ENCODE measurements around the gene VASN.

The VASN gene

DNA sequence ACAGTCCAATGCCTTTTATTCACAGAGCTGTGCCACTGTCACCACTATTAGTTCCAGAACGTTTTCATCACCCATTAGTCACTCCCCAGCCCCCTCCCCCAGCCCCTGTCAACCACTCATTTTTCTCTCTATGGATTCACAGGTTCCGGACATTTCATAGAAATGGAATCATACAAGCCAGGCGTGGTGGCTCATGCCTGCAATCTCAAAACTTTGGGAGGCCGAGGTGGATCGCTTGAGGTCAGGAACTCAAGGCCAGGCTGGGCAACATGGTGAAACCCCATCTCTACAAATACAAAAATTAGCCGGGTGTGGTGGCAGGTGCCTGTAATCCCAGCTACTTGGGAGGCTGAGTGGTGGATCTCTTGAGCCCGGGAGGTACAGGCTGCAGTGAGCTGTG is 19.8 kb upstream of the VASN start:
- no peak for DNase-seq (ENCODE audit: low read depth in 2 of 2, low spot score in 1 of 2)

DNA sequence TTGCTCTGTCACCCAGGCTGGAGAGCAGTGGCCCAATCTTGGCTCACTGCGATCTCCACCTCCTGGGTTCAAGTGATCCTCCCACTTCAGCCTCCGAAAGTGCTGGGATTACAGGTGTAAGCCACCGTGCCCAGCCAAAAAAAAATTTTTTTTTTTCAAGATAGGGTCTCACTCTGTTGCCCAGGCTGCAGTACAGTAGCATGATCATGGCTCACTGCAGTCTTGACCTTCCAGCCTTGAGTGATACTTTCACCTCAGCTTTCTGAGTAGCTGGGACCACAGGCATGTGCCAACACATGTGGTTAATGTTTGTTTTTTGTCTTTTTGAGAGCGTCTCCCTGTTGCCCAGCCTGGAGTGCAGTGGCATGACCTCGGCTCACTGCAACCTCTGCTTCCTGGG is 18.8 kb upstream of the VASN start:
- no peak for DNase-seq (ENCODE audit: low read depth in 2 of 2, low spot score in 1 of 2)

DNA sequence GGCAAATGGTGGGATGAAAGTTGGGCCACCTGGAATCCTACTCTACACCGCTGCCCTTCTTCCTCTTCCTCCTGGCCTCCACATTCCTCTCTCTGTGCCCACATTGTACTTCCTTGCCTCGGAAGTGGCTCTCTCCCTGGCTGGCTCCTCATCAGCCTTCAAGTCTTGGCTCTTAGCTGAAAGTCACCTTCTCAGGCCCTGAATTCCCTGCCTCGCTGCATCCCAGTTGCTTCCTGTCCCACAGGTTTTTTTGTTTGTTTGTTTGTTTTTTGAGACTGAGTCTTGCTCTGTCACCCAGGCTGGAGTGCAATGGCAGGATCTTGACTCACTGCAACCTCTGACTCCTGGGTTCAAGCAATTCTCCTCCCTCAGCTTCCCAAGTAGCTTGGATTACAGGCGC is 18.0 kb upstream of the VASN start:
- DNase-seq (ENCODE audit: low read depth in 2 of 2, low spot score in 1 of 2) = no peak

DNA sequence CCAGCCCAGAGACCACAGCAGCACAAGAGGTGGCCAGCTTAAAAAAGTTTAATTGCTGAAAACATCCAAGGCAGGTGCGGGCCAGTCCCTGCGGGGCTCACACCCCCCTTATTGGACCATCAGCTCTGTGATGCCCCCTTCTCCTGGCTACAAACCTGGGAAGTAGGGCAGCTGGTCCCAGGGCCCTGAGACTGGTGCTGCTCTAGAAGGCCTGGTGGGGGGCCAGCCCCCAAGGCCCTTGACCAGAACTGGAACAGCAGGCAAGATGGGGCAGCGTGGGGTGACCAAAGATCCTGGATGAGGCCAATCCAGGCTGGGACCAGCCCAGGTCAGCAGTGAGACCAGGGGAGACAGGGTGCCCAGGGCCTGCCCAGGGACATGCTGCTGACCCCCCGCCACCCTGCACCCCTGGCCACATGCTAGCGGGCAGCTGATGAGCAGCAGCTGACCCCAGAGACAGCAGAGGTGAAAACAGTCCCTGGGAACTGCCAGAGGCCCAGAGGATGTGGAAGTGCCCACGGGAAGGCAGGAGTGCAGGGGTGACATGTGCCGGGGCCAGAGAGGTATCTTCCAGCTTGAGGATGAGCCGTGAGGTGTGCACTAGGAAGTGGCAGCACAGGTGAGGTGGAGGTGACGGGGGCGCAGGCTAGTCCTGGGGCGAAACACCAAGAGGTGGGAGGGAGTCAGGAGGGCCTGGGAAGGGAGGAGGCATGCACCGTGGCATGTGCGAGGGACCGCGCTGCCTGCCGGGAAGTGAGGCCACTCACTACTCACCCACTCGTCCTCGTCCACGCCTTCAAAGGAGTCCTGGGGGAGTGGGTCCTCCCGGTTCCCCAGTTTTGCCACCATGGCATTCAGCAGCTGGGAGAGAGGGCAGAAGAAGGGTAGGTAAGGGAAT is 16.9 kb upstream of the VASN start:
- DNase-seq (ENCODE audit: low read depth in 2 of 2, low spot score in 1 of 2) = no peak

DNA sequence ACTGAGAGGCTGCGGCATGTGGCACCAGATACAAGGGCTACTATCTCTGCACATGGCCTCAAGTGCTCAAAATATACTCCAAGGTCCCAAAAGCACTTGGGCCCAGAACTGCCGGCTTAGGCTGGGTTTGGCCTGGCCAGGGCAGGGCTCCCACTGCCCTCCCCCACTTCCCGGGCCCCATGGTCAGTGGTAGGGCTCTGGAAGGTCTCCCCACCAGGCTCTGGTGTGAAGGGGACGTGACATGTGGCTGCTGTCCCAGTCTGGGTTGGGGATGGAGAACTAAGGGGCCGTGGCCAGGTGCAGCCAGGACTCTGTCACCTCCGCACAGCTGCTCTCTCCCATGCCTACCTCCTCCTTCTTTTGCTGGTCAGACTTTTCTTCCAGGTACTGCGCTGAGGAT is 14.8 kb upstream of the VASN start:
- DNase-seq (ENCODE audit: low read depth in 2 of 2, low spot score in 1 of 2) = no peak

DNA sequence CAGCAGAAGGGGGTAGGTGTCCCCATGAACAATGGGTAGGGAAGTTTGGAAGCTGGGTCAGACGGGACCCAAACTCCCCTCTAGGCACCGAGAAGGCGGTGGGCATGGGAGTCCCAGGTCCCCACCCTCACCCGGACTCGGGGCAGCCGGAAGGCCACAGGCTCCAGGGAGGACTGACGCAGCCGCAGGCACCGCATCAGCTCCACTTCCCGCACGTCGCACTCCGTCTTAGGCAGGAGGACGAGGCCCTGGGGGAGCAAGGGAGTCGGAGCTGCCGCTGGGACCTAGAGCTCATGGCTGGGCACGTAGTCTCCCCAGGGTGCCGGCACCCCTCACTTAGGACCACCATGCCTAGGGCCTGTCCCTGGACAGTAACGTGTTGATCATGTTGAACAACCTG is 13.4 kb upstream of the VASN start:
- DNase-seq (ENCODE audit: low read depth in 2 of 2, low spot score in 1 of 2) = no peak

DNA sequence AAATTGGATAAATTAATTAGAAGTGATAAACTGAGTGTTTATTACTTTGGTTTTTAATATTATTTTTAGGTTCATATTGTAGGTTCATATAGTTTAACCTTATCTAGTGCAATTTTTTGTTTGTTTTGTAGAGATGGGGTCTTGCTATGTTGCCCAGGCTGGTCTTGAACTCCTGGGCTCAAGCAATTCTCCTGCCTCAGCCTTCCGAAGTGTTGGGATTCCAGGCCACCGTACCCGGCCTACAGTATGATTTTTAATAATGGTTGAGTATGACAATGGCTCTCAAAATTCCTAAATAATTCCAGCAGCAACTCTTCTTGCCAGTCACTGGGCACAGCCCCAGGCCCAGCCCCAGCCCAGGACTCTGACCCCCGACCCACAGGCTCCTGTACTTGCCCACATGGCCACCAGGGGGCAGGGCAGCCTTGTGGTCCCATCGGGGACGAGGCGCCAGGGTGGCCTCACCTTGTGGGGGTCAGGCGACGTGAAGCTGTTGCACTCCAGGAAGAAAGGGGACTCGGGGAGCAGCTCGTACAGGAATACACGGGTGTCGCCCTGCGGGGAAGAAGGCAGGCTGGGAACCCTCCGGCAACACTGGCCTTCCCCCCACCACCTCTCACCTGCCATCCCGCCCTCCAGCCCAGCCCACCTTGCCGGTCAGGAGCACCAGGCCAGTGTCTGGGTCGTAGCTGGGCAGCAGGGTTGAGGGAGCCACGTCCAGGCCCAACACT is 12.7 kb upstream of the VASN start:
- peak; percentile 31 to 51 for DNase-seq (ENCODE audit: low read depth in 2 of 2, low spot score in 1 of 2)

DNA sequence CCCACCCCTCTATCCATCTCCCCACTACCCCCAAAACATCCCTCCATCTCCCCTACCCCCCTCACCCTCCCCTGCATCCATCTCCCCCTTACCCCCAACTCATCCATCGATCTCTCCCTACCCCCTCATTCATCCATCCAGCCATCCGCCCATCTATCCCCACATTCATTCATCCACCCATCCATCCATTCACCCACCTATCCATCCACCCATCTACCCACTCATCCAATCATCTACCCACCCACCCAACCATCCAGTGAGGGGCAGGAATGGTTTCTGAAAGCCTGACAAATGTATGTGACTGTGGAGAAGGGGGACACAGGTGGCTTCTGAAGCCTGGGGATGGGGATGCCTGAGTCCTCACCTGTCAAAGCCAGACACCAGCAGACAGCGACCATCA is 11.7 kb upstream of the VASN start:
- DNase-seq (ENCODE audit: low read depth in 2 of 2, low spot score in 1 of 2) = no peak

DNA sequence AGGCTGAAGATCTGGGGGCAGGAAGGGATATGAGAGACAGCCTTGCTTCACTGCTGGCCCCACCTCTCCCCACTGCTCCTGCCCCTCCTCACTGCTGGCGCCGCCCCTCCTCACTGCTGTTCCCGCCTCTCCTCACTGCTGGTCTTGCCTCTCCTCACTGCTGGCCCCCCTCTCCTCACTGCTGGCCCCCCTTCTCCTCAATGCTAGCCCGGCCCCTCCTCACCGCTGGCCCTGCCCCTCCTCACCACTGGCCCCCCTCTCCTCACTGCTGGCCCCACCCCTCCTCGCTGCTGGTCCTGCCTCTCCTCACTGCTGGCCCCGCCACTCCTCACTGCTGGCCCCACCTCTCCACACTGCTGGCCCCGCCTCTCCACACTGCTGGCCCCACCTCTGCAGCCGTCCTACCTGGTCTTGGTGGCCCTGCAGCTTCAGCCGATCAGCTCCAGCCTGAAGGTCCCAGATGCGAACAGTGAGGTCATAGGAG is 11.1 kb upstream of the VASN start:
- no peak for DNase-seq (ENCODE audit: low read depth in 2 of 2, low spot score in 1 of 2)

DNA sequence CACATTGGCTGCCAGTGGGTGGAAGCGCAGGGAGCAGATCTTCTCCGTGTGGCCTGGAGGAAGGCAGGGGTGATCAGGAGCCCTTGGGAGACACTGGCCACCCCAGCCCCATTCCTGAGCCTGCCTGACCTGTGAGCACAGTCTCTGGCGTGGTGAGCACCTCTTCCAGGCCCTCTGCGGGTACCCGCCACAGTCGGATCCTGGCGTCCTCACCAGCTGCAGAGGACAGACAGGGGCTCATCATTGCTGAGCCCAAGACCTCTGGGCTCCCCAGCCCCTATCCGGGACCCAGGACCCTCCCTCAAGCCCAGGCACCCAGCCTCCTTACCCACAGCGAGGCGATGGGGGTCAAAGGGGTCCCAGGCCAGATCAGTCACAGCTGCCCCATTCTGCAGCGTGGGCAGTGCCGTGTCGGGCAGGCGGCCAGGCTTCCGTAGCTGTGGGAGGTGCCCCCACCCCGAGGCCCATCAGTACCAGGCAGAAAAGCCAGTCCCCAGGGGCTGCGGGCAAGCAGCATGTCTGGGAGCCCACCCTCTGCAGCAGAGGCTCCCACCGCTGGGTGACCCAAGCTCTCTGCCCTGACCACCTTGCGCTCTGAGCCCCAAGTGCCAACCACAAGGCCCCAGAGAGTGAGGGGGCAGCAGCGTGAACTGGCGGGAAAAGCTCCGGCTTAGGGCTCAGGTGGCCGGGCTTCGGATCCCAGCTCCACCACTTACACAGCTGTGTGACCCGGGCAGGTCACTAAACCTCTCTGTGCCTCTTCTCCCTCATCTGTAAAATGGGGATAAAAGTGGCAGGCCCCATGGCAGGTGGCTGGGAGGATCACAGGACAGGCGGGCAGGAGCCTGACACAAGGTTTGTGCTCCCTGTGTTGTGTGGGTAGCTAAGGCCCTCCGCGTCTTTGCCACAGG is 10.4 kb upstream of the VASN start:
- DNase-seq (ENCODE audit: low read depth in 2 of 2, low spot score in 1 of 2) = no peak

DNA sequence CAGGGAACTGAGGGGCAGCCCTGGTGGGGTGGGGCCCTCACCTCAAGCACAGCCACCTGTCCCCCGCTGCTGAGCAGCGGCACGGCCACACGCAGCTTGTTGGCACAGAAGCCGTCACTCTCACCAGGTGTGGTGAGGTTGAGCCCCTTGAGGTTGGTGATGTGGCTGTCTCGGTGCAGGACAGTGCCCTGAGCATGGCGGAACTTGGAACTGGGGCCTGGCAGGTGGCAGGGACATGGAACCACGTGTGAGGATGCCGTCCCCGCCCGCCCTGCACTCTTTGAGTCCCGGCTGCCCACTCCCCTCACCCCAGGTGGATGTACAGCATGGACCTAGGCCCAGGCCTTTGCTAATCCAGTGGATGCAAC is 9.7 kb upstream of the VASN start:
- no peak for DNase-seq (ENCODE audit: low read depth in 2 of 2, low spot score in 1 of 2)

DNA sequence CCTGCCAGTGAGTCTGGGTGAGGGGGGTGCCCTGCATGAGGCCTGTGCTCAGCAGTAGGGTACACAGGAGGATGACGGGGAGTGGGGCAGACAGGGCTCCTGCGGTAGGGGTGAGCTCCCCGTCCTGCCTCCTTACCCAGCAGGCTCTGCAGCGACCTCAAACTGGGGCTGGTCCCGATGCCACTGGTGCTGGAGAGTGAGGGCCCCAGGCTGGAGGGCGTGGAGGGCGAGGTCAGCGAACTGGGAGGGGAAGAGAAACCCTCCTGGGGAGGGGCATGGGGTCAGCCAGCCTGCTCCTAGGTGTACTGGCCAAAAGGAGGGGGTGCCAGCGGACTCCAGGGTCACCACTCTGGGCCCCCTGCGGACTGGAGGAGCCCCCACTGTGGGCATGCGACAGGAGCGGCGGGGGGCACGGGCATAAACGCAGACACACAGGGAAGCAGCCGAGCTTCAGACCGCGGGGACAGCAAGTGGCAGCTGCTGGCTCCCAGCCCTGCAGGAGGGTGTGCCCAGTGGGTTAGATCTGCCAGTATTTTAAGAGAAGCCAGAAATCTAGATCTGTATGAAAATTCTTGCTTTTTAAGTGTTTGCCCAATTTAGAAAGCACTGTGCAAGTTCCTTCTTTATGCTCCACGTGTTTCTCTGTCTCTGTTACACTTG is 9.0 kb upstream of the VASN start:
- no peak for DNase-seq (ENCODE audit: low read depth in 2 of 2, low spot score in 1 of 2)

DNA sequence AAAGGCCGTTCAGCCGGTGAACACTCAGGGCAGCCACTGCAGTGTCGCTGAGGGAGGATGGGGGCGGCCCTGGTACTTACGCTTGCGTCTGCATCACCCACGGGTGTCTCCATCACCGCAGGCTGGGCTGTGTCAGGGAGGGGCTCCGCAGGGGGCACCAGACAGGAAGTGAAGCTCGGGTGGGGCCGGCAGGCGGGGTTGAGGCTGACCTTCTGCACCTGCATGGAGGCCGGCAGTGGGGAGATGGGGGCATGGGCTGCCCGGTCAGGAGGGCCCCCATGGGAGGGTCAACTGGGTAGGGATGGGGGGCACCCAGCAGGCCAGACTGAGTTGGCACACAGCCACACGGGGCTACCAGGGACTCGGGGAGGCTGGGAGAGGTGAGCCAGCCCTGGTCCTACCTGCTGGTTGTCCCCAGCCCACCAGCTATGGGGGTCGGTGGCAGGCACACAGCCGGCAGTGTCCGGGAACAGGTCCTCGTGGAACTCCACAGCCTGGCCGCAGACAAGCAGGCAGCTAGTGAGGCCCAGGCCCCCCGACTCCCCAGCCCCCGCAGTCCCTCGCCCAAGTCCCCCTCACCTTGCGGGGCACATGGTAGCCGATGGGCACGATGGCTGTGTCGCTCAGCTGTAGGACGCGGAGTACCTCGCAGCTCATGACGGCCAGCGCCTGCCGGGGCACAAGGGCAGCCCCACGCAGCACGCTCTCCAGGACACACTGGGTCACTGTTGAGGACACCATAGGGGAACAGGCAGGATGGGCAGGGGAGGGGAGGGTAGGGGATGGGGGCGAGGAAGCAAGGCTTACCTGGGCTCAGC is 7.2 kb upstream of the VASN start:
- DNase-seq (ENCODE audit: low read depth in 2 of 2, low spot score in 1 of 2) = no peak

DNA sequence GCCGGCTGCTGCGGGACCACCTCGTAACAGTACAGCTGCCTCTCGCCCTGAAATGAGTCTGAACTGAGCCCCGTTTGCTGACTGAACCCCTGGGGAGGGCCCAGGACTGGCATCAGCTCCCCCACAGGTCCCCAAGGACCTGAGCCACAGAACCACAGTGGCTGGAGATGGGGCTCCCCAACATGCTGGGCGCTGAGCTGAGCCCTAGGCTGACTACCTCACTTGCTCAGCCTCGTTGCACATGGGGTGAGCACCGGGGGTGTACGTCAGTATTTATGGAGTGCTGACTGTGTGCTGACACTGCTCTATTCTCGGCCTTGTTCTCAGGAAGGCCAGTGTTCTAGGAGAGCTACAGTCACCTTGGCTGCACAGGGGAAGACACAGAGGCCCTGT is 6.6 kb upstream of the VASN start:
- DNase-seq (ENCODE audit: low read depth in 2 of 2, low spot score in 1 of 2) = no peak

DNA sequence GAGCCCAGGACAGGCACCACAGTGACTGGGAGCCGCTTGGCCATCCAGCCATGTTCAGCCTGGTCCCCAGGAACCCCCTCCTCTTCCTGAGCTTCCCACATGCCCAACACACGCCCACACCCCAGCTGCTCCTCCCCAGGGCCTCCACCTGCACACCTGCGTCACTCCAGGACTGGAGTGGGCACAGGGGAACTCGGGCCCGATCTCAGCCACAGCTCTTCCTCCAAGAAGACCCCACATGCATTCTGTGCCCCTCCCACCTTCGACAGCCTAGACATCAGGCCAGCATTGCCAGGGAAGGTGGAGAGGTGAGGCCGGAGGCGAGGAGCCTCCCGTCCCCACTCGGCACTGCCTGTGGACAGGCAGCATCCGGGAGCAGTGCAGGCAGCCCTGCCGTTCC is 6.0 kb upstream of the VASN start:
- DNase-seq (ENCODE audit: low read depth in 2 of 2, low spot score in 1 of 2) = no peak

DNA sequence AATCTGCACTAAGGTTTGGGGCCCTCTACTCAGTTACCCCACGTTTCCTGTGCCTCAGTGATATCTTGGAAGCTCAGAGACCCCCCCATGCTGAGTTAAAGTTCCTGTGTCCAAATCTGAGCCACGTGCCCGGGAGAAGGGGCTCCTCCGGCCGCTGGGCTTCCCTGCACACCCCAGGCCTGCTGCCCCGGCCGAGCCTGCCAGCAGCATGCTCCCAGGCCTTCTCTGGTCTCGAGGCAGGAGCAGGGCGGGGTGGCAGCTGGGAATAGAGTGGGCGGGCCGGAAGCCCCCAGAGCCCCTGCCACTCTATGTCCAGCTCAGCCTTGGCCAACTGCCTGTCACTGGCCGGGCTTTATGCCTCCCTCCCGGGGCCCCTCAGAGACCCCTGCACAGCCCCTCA is 5.6 kb upstream of the VASN start:
- DNase-seq (ENCODE audit: low read depth in 2 of 2, low spot score in 1 of 2) = no peak

DNA sequence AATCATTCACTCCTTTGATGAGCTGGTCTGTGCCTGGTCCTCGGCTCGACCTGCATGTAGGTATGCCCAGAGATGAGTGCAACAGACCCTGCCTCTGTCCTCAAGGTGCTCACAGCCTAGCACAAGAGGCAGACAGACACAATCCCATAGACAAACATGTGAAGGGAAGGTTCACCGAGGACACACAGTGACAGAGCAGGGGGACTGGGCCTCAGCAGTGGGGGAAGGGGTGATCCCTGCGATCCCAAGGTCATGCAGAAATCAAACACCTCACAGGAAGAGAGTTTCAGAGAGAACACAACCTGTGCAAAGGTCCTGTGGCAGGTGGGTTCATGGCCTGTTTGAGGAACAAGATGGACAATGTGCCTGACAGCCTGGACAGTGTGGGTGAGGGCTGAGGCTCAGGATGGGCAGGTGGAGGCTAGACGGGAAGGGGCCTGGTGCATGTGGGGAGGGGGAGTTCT is 4.2 kb upstream of the VASN start:
- no peak for DNase-seq (ENCODE audit: low read depth in 2 of 2, low spot score in 1 of 2)

DNA sequence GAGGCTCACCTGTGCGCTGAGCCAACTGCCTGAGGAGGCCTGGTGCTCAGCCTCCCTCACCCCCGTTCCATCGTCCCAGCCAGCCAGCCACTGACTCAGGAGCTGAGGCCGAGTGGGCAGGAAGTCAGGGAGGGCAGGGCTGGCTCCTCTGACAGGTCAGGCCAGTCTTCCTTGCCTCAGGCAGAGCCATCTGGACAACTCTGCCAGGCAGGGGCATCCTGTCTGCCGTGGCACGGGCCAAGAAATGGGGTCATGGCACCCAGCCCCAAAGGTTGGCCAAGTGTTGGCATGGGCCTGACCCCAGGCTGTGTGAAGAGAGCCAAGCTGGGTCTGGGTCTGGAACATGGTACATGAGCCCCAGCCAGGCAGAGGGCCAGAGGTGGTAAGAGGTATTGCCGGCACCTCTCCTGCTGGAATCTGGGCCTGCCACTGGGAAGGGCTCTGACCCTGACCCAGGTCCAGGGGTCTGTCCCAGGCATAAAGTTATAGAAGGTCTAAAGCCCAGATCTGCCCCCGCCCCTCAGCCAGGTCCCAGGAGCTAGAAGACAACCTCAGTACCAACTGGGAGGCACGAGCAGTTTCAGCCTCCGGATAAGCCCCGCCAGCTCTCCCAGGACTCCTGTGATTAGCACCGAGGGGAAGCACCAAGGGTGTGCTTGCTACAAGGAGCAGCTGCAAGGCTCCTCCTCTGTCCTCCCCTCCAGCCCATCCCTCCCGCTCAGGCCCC is 2.5 kb upstream of the VASN start:
- no peak for DNase-seq (ENCODE audit: low read depth in 2 of 2, low spot score in 1 of 2)

DNA sequence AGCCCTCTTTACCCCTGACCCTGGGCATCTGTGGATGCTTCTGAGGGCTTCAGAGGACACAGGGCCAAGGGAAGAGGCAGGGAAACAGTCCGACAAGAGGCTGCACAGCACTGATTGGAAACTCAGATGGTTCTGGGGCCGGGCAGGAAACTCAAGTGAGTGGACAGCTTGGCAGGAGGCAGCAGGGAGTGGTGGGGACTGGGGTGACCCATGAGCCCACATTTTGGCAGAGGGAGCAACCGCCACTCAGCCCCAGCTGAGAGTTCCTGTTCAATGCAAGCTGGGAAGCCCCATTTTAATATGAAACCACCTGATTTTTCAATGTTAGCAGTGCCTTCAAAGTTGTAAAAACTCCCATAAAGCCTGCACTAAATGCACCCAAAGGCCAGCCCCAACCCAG is 1.5 kb upstream of the VASN start:
- DNase-seq (ENCODE audit: low read depth in 2 of 2, low spot score in 1 of 2) = no peak

Measured in stimulated activated CD8-positive, alpha-beta memory T cell treated with anti-CD3 and anti-CD28 coated beads, Interleukin-4, amount 100 ng/mL, for 4 hours (primary cell).